SK-N-SH treated with all-trans-retinoic acid at 6 μM for 48 hours (cell line): ENCODE data around the gene CFAP74.

Source experiments
- ARNTL ChIP-seq: fragments of 450-650 bp; formaldehyde crosslinking; IDR thresholded peaks from 2 replicates; pipeline ENCODE4 v1.5.0; 2020; ENCODE audit warnings: low read depth, mild to moderate bottlenecking, moderate library complexity, borderline replicate concordance
- ESRRG ChIP-seq: fragments of 250-450 bp; sonication (Bioruptor Pico); IDR thresholded peaks from 2 replicates; pipeline ENCODE4 v1.6.1; 2021; ENCODE audit warnings: mild to moderate bottlenecking
- OSR1 ChIP-seq: fragments of 250-450 bp; sonication (Bioruptor Pico); IDR thresholded peaks from 2 replicates; pipeline ENCODE4 v1.8.0; 2022; ENCODE audit warnings: moderate library complexity, mild to moderate bottlenecking, inconsistent platforms

DNA sequence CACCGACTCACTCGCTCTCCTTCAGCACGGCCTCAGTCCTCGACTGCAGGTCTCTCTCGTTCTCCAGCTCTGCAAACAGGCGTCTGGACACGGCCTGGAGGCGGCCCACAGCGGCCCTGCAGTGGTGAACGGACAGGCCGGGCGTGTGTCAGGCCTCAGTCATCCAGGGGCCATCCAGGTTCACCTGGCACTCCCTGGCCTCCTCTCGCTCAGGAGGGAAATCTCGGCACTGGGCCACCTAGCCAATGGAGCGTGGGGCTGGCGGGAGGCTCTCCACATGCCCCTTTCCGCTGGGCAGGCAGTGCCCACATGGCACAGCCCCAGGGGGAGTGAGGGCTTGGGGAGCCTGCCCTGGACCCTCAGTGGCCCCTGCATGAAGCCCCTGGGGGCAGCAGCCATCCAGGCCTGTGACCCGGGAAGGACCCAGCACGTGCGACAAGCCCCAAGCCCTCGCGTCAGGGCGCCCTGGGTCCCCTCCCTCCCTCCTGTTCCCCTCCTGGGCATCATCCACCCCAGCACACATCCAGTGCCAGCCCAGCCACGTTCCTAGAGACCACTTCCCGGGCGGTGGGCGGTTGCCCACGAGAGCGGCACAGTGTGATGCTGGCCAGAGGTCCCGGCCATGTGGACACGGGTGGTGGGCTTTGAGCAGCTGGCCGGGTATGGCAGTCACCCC lies 18.1 kb downstream of the CFAP74 start:
- TF ChIP-seq ARNTL (CRISPR knock-in tag) (no peak), ESRRG (CRISPR knock-in tag) (no peak), OSR1 (no peak)
